ENCODE data around the gene HDAC2.

HDAC2 gene

DNA sequence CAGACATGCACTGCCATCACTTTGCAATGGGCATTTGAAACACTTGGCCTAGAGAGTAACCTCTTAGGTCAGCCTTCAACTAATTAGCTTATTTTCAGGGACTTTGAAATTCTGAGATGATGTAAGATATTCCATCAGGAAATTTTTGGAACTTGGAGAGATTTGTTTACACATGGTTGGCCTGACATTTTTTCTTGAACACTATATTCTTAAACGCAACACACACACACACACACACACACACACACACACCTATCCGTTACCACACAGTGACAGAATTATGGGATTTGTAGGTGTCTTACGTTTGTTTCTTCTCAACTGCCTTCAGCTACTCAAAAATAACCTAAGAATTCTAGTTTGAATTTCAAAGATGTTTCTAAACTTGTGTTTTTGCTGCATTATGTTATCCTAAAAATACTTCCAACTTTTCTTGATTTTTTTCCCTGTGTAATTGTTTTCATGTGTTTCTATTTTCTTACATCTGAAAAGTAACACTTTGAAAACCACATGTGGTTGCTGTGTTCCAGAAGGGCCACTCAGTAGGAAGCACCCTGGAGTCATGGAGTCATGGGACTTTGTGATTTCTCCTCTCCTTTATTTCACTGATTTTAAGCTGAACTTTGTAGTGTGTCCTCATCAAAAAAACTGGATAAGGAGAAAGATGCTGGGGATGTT, 81.9 kb downstream of the HDAC2 start:
- TF ChIP-seq USF1 (IDR thresholded peaks at IDR 0.05): no peak
- no peak for TF ChIP-seq TAF1 (IDR thresholded peaks at IDR 0.05; ENCODE audit: low read depth)
- TF ChIP-seq CREB1 (IDR thresholded peaks at IDR 0.05; ENCODE audit: low read depth): no peak
- TF ChIP-seq MAX (IDR thresholded peaks at IDR 0.05): no peak
- TF ChIP-seq RAD21 (IDR thresholded peaks at IDR 0.05; ENCODE audit: low read depth): no peak
- TF ChIP-seq NFIC (IDR thresholded peaks at IDR 0.05): no peak
- no peak for TF ChIP-seq CEBPB (IDR thresholded peaks at IDR 0.05)
- TF ChIP-seq EGR1 (IDR thresholded peaks at IDR 0.05): no peak

DNA sequence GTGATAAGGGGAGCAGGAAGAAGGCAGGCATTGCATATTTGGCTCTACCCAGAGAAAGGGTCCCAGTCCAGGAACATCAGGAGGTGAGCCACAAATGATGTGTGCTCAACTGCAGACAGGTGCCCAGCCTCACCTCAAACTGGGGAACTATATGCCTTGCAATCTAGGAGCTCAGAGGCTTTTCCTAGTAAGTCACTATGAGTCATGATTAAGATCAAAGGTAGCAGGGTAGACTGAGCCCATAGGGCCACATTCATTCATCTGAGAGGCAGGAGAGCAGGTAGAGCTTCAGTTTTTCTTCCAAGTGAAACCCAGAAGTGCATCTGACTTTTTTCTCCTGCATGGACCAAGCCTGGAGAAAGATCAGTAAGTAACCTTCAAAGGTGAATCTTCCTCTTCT, 82.5 kb downstream of the HDAC2 start:
- TF ChIP-seq USF1 (IDR thresholded peaks at IDR 0.05): no peak

DNA sequence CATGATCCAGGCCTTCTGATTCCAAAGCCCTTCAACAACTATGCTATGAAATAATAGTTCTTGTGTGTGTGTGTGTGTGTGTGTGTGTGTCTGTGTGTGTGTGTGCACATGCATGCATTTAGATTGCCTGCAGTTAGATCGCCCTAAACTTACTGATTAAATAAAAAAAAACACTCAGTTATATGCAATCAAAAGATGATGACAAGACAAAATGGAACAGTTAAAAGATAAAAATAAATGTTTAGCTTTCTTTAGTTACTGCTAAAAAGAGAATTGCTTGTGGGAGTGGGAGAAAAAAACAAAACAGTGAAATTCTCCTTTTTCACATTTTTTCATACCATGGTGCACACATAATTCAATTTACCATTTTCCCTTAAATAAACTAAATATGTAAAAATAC, 84.4 kb downstream of the HDAC2 start:
- TF ChIP-seq FOXM1 (IDR thresholded peaks at IDR 0.05; ENCODE audit: borderline replicate concordance, low read depth): no peak
- no peak for TF ChIP-seq USF1 (IDR thresholded peaks at IDR 0.05)
- TF ChIP-seq MAX (IDR thresholded peaks at IDR 0.05): no peak
- no peak for TF ChIP-seq EGR1 (IDR thresholded peaks at IDR 0.05)

DNA sequence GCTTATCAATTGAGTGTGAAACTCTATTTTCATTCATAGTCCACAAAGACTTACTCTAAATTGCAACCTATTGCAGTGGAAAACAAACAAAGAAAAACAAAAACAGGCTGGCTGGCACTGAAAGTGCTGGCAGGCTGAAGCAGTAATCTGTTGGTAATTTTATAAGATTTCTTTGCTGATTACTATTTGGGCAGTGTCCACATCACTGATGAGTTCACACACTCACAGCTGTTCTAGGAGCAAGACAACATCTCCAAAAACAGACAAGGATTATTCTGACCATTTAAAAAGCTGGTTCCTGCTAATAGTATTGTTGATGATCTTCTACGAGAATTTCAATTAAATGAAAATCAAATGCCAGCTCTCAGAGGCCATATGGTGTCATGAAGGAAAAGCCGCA, 86.9 kb downstream of the HDAC2 start:
- TF ChIP-seq TEAD4 (IDR thresholded peaks at IDR 0.05) (no peak), RAD21 (IDR thresholded peaks at IDR 0.05; ENCODE audit: low read depth) (no peak), USF1 (IDR thresholded peaks at IDR 0.05) (no peak), ZBTB7A (IDR thresholded peaks at IDR 0.05; ENCODE audit: low read depth) (no peak), MAX (IDR thresholded peaks at IDR 0.05) (no peak), EP300 (IDR thresholded peaks at IDR 0.05; ENCODE audit: borderline replicate concordance) (no peak), FOXM1 (IDR thresholded peaks at IDR 0.05; ENCODE audit: borderline replicate concordance, low read depth) (no peak), CEBPB (IDR thresholded peaks at IDR 0.05) (no peak), TCF12 (IDR thresholded peaks at IDR 0.05; ENCODE audit: low read depth) (no peak), NFIC (IDR thresholded peaks at IDR 0.05) (no peak), EGR1 (IDR thresholded peaks at IDR 0.05) (no peak)
- TF ChIP-seq, protein P1, sequence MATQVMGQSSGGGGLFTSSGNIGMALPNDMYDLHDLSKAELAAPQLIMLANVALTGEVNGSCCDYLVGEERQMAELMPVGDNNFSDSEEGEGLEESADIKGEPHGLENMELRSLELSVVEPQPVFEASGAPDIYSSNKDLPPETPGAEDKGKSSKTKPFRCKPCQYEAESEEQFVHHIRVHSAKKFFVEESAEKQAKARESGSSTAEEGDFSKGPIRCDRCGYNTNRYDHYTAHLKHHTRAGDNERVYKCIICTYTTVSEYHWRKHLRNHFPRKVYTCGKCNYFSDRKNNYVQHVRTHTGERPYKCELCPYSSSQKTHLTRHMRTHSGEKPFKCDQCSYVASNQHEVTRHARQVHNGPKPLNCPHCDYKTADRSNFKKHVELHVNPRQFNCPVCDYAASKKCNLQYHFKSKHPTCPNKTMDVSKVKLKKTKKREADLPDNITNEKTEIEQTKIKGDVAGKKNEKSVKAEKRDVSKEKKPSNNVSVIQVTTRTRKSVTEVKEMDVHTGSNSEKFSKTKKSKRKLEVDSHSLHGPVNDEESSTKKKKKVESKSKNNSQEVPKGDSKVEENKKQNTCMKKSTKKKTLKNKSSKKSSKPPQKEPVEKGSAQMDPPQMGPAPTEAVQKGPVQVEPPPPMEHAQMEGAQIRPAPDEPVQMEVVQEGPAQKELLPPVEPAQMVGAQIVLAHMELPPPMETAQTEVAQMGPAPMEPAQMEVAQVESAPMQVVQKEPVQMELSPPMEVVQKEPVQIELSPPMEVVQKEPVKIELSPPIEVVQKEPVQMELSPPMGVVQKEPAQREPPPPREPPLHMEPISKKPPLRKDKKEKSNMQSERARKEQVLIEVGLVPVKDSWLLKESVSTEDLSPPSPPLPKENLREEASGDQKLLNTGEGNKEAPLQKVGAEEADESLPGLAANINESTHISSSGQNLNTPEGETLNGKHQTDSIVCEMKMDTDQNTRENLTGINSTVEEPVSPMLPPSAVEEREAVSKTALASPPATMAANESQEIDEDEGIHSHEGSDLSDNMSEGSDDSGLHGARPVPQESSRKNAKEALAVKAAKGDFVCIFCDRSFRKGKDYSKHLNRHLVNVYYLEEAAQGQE (IDR thresholded peaks at IDR 0.05; ENCODE audit: low read depth): no peak
